ENCODE results near the gene BCAT1. TPM values are rescaled to one million over a fixed set of nuclear protein-coding genes. Genes with fewer than 3 reads are reported as not detected.

The BCAT1 gene
- total and polyA plus RNA-seq, 2 of the 8 experiments (the other 6 are each of a cell fraction or from before 2014, with no cell fraction given) = 19.7 to 263 TPM

DNA sequence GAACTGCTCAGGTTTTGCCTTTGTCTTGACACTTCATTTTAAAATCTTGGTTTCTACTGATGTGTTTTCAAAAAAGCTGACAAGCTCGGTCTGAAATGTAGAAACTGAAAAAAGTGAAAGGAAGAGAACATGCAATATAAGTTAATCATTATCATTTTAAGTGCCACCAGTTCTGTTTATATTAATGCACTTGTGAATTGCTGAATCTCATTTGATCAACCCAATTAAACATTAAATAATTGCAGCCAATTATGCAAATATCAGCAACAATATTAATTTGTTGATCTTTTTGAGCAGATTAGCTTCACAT lies 133.8 kb downstream of the BCAT1 start (continued):
- TF ChIP-seq RNF2 (IDR thresholded peaks at IDR 0.05; ENCODE audit: borderline replicate concordance, low read depth, low read length, missing control alignments, poor library complexity, severe bottlenecking) (no peak), TBP (IDR thresholded peaks at IDR 0.05; ENCODE audit: low read depth, low read length) (no peak), HDAC2 (IDR thresholded peaks at IDR 0.05; ENCODE audit: borderline replicate concordance in 1 of 2, low read depth in 2 of 2, low read length in 2 of 2) (no peak), SIRT6 (IDR thresholded peaks at IDR 0.05; ENCODE audit: low read length) (no peak)
- TF ChIP-seq, protein P1, sequence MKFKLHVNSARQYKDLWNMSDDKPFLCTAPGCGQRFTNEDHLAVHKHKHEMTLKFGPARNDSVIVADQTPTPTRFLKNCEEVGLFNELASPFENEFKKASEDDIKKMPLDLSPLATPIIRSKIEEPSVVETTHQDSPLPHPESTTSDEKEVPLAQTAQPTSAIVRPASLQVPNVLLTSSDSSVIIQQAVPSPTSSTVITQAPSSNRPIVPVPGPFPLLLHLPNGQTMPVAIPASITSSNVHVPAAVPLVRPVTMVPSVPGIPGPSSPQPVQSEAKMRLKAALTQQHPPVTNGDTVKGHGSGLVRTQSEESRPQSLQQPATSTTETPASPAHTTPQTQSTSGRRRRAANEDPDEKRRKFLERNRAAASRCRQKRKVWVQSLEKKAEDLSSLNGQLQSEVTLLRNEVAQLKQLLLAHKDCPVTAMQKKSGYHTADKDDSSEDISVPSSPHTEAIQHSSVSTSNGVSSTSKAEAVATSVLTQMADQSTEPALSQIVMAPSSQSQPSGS (IDR thresholded peaks at IDR 0.05; ENCODE audit: low read length) = no peak

All from H1 (cell line).